HG03432 (cell line): ENCODE results near the gene SLC6A12.
"Not testable (repeated sequence)": the region's sequence is repeated elsewhere in the genome, so short reads cannot be mapped to it uniquely, and the experiment has no call there.

Experiments used
- ATAC-seq: cut with Tn5 transposase; IDR thresholded peaks from one replicate; pipeline ENCODE4 v1.9.1; 2021; ENCODE audit warnings: mild to moderate bottlenecking, moderate library complexity; ENCODE audit not compliant: unreplicated experiment

Gene SLC6A12

GRCh38 chr12:202081-202731 lies 11.8 kb downstream of the SLC6A12 start:
- no peak for ATAC-seq

GRCh38 chr12:201361-201760 lies 12.6 kb downstream of the SLC6A12 start:
- no peak for ATAC-seq

DNA sequence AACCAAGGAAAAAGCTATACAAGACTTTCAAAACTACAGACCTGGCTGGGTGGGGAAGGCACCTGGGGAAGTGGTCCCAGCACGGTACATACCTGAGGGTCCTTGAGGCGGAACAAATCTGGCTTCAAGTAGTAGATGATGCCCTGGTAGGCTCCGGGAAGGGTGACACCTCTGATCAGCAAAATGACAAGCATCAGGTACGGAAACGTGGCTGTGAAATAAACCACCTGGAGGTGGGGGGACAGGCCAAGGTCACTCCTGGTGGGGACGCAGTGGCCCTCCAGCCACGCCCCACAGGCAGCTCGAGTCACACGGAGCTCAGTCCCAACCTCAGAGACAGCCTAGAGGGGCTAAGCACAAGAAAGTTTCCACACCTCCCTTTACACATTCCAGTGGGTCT lies 15.3 kb downstream of the SLC6A12 start:
- ATAC-seq, result no peak

- ATAC-seq, result no peak
These were observed 15.9 kb downstream of the SLC6A12 start for GRCh38 chr12:197911-198695.

- no peak for ATAC-seq
These were observed 16.6 kb downstream of the SLC6A12 start for GRCh38 chr12:197347-197746.

- no peak for ATAC-seq
These were observed 17.5 kb downstream of the SLC6A12 start for GRCh38 chr12:196436-196835.

GRCh38 chr12:195951-196350 lies 18.0 kb downstream of the SLC6A12 start:
- no peak for ATAC-seq

GRCh38 chr12:195156-195555 lies 18.8 kb downstream of the SLC6A12 start:
- no peak for ATAC-seq

DNA sequence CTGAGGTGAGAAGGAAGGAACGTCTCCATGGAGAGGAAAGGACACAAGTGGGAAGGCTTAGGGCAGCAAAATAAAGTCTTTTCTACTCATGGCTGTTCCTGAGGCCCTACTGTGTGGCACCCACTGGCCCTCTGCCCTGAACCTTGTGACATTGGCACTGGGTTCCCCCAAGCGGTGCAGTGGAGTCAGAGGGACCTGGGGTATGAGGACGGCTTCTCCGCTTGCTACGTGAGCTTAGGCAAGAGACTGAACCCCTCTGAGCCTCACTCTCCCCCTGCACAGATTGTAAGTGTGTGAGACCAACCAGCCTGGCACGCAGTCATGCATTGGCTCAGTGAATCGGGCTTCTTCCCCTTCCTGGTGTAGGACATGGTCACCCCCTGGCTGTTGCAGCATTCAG lies 19.7 kb downstream of the SLC6A12 start:
- no peak for ATAC-seq

DNA sequence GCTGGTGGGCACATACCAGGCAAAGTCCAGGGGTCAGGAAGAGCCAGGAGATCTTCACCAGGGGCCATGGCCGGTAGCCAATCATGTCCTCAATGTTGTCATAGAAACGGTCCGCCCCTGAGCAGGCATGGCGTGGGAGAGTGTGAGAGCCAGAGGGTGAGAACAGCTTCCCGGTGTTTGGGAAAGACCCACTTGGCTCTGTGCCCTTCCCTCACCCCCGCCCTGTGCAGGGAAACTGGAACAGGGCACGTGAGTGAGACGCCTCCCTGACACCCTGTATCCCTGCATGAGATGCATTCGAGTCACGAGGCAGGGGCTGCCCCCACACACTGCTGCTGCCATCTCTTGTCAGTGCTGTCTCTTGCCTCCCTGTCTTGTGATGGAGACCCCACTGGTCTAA lies 20.7 kb downstream of the SLC6A12 start:
- ATAC-seq, result no peak

- no peak for ATAC-seq
These were observed 22.4 kb downstream of the SLC6A12 start for GRCh38 chr12:191541-191940.

DNA sequence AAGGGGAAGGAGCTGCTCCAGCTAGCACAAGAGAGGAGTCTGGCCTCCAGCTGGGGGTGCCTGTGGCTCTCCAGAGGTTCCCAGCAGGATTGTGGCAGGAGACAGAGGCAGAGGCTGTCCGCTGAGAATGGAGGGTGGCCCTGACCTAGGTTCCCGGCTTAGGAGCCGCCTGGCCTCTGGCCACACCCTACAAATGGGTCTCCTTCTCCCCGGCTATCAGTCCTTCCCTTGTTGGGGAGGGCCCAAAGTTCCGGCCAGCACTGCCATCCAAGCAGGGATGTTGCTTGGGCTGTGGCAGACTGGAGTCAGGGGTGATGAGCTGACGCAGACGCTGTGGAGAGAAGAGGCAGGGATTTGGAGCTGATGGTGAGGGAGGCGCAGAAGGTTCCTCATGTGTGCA lies 23.1 kb downstream of the SLC6A12 start:
- no peak for ATAC-seq

GRCh38 chr12:189622-189962 lies 24.4 kb downstream of the SLC6A12 start:
- ATAC-seq, result no peak

- peak; percentile 47 for ATAC-seq
These were observed 24.9 kb downstream of the SLC6A12 start for GRCh38 chr12:188910-189621.

- ATAC-seq, result not testable (repeated sequence)
These were observed 25.7 kb downstream of the SLC6A12 start for GRCh38 chr12:187986-188909.

GRCh38 chr12:186006-186625 lies 27.8 kb downstream of the SLC6A12 start:
- no peak for ATAC-seq

DNA sequence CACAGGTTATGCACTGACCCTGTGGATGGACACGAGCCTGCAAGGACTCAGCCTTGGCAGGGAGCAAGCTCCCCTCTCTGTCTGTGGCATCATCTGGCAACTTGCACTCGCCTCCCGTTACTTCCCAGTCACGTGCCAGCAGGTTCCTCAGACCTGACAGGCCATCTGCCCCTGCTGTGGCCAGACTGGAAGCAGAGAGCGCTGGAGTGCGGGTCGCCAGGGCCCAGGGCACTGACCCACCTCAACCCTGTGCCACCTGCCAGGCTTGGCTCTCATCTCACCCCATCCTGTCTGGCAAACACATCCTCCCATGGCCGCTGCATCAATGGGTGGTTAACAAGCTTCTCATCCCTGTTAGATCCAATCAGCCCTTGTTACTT lies 28.4 kb downstream of the SLC6A12 start:
- ATAC-seq, result no peak

GRCh38 chr12:184811-185575 lies 29.0 kb downstream of the SLC6A12 start:
- no peak for ATAC-seq

DNA sequence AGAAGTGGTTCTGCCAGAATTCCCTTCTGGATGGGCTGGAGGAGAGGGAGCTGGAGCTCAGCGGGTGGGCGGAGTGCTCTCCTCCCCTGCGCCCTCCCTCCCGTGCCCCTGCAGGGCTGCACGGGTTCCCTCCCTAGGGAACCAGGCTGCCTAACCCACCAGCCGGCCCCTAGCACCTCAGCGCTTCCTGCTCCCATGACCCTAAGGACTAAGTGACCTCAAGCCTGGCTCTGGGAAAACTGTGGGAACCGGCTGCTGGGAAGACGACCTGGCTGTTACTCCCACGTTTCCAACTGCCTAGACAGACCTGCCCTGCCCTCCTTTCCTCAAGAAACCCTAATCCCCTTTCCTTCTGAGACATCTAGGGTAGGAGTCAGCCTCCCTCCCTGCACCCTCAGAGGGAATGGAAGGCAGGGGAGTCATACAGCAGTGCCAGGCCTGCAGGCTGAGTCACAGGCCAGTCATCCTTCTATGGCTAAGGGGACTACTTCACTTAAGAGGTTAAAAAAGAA lies 31.5 kb downstream of the SLC6A12 start:
- no peak for ATAC-seq

GRCh38 chr12:181921-182320 lies 32.0 kb downstream of the SLC6A12 start:
- no peak for ATAC-seq
